Chondrocyte (in vitro differentiated cells): ENCODE results near the gene ATP8A1. TPM values are rescaled to one million over a fixed set of nuclear protein-coding genes. Genes with fewer than 3 reads are reported as not detected.

Experiments
- DNase-seq: peaks from one replicate; pipeline ENCODE4 v3.0.0; 2021; ENCODE audit warnings: mixed read lengths, low spot score
- H3K27ac Mint-ChIP-seq: one replicate; pipeline ENCODE4 v1.8.0; 2021; ENCODE audit warnings: mild to moderate bottlenecking, moderate library complexity, mixed read lengths; ENCODE audit not compliant: unreplicated experiment
- H3K27me3 Mint-ChIP-seq: 2 replicates; pipeline ENCODE4 v1.8.0; 2021; ENCODE audit warnings: low read depth, mixed read lengths
- H3K36me3 Mint-ChIP-seq: 2 replicates; pipeline ENCODE4 v1.8.0; 2021; ENCODE audit warnings: low read depth, mixed read lengths
- H3K4me1 Mint-ChIP-seq: 2 replicates; pipeline ENCODE4 v1.8.0; 2021; ENCODE audit warnings: low read depth, mild to moderate bottlenecking, mixed read lengths
- H3K4me3 Mint-ChIP-seq: one replicate; pipeline ENCODE4 v1.8.0; 2021; ENCODE audit warnings: mild to moderate bottlenecking, moderate library complexity, mixed read lengths; ENCODE audit not compliant: unreplicated experiment
- H3K9me3 Mint-ChIP-seq: 2 replicates; pipeline ENCODE4 v1.8.0; 2021; ENCODE audit warnings: low read depth, mixed read lengths
- CTCF ChIP-seq: fragments of 200-600 bp; sonication (generic); IDR thresholded peaks from 2 replicates; pipeline ENCODE4 v1.5.0; 2021; ENCODE audit warnings: antibody characterized with exemption, mild to moderate bottlenecking, moderate library complexity
- total RNA-seq: library from RNA; stranded (reverse); gene quantifications from 3 replicates; pipeline ENCODE4 v1.2.1, GENCODE V29; 2021

ATP8A1 gene
- total RNA-seq, 1 donor from 2014 or later, result 0.25 TPM

DNA sequence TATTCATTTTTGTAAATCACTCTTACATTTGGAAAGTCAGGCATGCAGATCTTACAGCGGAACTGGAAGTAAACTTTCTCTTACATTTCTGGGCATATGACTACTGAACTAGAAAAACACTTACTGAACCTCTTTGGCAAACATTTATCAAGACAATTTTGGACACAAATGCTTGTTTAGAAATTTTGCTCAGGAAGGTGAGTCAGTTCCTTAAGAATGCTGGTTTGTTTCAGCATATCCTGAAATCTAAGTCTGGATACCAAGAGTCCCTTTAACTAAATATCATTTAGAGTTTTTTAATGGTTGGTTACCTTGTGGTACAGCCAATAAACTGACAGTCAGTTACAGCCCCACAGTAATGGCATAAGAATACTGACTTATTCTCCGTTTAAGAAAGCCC is 244.7 kb downstream of the ATP8A1 start:
- DNase-seq, result no peak
- no peak overlapping the region for H3K4me3 Mint-ChIP-seq
- H3K9me3 Mint-ChIP-seq, result no peaks in the 10 kb centered on the region
- H3K27me3 Mint-ChIP-seq, result no peaks in the 10 kb centered on the region
- H3K36me3 Mint-ChIP-seq, result no peaks in the 10 kb centered on the region
- H3K27ac Mint-ChIP-seq, result peak overlapping the region; percentile 76
- H3K4me1 Mint-ChIP-seq, result peaks cover 61% of the 10 kb centered on the region
- TF ChIP-seq CTCF, result no peak

- H3K27me3 Mint-ChIP-seq, result no peaks in the 10 kb centered on the region
- H3K4me3 Mint-ChIP-seq, result no peak overlapping the region
- H3K9me3 Mint-ChIP-seq, result no peaks in the 10 kb centered on the region
- DNase-seq, result no peak
- peaks cover 57% of the 10 kb centered on the region for H3K4me1 Mint-ChIP-seq
- no peak for TF ChIP-seq CTCF
- no peaks in the 10 kb centered on the region for H3K36me3 Mint-ChIP-seq
- H3K27ac Mint-ChIP-seq, result peak overlapping the region; percentile 76
These were observed 245.1 kb downstream of the ATP8A1 start for GRCh38 chr4:42411803-42412202.

DNA sequence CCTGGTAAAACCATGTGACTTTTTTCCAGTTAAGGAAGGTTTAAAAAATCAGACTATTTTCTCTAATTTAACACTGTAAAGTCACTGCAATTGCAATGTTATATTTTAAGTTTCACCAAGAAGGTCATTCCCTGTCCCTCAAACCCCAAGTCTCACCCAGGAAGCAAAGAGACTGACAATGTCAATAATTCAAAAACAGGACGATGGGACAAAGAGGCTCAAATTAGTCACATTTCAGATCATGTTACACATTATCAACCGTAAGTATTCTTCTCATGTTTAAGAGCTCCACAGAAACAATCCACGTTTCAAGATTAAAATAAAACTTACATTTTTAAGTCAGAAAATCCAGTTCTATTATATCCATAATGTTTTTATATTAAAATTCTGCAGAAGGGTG is 246.5 kb downstream of the ATP8A1 start:
- Mint-ChIP-seq H3K9me3 (no peaks in the 10 kb centered on the region), H3K4me3 (no peak overlapping the region), H3K27ac (no peak overlapping the region), H3K4me1 (peaks cover 43% of the 10 kb centered on the region), H3K36me3 (no peaks in the 10 kb centered on the region), H3K27me3 (peaks cover 4% of the 10 kb centered on the region)
- no peak for TF ChIP-seq CTCF
- DNase-seq, result no peak

GRCh38 chr4:42404001-42404400 is 252.9 kb downstream of the ATP8A1 start:
- TF ChIP-seq CTCF, result no peak
- H3K27ac Mint-ChIP-seq, result no peak overlapping the region
- no peaks in the 10 kb centered on the region for H3K36me3 Mint-ChIP-seq
- no peak overlapping the region for H3K4me3 Mint-ChIP-seq
- no peaks in the 10 kb centered on the region for H3K9me3 Mint-ChIP-seq
- H3K4me1 Mint-ChIP-seq, result peaks cover 2% of the 10 kb centered on the region
- no peak for DNase-seq
- peaks cover 41% of the 10 kb centered on the region for H3K27me3 Mint-ChIP-seq

GRCh38 chr4:42401171-42401570 is 255.7 kb downstream of the ATP8A1 start:
- peaks cover 24% of the 10 kb centered on the region for H3K4me1 Mint-ChIP-seq
- no peak overlapping the region for H3K4me3 Mint-ChIP-seq
- DNase-seq, result no peak
- peak; percentile 60 for TF ChIP-seq CTCF
- H3K9me3 Mint-ChIP-seq, result no peaks in the 10 kb centered on the region
- no peak overlapping the region for H3K27ac Mint-ChIP-seq
- peaks cover 64% of the 10 kb centered on the region for H3K27me3 Mint-ChIP-seq
- no peaks in the 10 kb centered on the region for H3K36me3 Mint-ChIP-seq
